ENCODE measurements around the gene ZBTB7B. TPM values are rescaled to one million over a fixed set of nuclear protein-coding genes. Genes with fewer than 3 reads are reported as not detected.

The ZBTB7B gene
- total and polyA plus RNA-seq, 9 of the 15 experiments (the other 6 are each of a cell fraction or from before 2014, with no cell fraction given): 0.04 to 46.5 (median 15.2) TPM

DNA sequence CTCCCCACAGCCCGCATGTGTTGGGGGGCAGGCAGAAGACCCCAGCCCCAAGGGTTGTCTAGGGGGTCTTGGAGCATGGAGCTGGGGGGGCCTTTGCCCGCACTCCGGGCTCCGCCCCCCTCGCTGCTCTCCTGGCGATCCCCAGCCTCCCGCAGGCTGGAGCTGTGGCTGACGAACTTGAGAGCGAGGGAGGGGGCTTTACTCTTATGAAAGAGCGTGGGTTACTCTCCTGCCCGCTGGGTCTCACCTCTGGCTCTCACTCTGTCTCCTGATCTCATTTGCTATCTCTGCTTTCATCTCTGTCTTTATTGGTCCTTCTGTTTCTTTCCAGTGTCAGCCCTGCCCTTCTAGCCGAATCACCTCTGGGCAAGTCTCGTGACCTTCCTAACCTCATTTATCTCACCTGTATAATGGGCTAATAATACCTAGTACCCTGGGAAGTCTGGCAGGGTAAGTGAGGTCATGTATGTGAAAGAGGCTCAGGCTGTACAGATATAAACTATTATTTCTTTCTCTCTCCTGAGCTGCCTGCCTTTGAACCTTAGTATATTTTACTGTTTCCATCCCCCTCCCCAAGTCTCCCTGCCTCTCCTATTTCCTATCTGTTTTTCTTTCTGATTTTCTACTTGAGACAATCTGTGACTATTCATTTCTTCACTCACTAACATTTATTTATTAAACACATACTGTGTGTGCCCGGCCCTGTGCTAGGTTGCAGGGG lies 61.7 kb downstream of the ZBTB7B start (continued):
- TF ChIP-seq SRSF3 (IDR thresholded peaks at IDR 0.05; ENCODE audit: insufficient read depth, low read length): no peak
- TF ChIP-seq, protein P1, sequence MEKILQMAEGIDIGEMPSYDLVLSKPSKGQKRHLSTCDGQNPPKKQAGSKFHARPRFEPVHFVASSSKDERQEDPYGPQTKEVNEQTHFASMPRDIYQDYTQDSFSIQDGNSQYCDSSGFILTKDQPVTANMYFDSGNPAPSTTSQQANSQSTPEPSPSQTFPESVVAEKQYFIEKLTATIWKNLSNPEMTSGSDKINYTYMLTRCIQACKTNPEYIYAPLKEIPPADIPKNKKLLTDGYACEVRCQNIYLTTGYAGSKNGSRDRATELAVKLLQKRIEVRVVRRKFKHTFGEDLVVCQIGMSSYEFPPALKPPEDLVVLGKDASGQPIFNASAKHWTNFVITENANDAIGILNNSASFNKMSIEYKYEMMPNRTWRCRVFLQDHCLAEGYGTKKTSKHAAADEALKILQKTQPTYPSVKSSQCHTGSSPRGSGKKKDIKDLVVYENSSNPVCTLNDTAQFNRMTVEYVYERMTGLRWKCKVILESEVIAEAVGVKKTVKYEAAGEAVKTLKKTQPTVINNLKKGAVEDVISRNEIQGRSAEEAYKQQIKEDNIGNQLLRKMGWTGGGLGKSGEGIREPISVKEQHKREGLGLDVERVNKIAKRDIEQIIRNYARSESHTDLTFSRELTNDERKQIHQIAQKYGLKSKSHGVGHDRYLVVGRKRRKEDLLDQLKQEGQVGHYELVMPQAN (IDR thresholded peaks at IDR 0.05; ENCODE audit: borderline replicate concordance): peak; percentile 67; the same call in 1 of the 2 replicates
- TF ChIP-seq, protein P2, sequence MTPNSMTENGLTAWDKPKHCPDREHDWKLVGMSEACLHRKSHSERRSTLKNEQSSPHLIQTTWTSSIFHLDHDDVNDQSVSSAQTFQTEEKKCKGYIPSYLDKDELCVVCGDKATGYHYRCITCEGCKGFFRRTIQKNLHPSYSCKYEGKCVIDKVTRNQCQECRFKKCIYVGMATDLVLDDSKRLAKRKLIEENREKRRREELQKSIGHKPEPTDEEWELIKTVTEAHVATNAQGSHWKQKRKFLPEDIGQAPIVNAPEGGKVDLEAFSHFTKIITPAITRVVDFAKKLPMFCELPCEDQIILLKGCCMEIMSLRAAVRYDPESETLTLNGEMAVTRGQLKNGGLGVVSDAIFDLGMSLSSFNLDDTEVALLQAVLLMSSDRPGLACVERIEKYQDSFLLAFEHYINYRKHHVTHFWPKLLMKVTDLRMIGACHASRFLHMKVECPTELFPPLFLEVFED (CRISPR knock-in tag; conservative IDR thresholded peaks at IDR 0.05): no peak
- no peak for TF ChIP-seq MBD2 (IDR thresholded peaks at IDR 0.05; ENCODE audit: borderline replicate concordance, low read depth)
- TF ChIP-seq HLTF (IDR thresholded peaks at IDR 0.05): no peak
- TF ChIP-seq SOX6 (IDR thresholded peaks at IDR 0.05): no peak
- TF ChIP-seq HNRNPLL (IDR thresholded peaks at IDR 0.05; ENCODE audit: low read depth, low read length, poor library complexity, severe bottlenecking): no peak
- 0 out of 2 replicates have a peak, but pooled peaks have one; percentile 25 for TF ChIP-seq ZEB2 (IDR thresholded peaks at IDR 0.05)
- TF ChIP-seq FOXK1 (CRISPR knock-in tag; IDR thresholded peaks at IDR 0.05; ENCODE audit: borderline replicate concordance): no peak
- no peak for TF ChIP-seq FOXA3 (CRISPR knock-in tag; conservative IDR thresholded peaks at IDR 0.05 in 1 of 2, IDR thresholded peaks at IDR 0.05 in 1 of 2)
- TF ChIP-seq, protein P3, sequence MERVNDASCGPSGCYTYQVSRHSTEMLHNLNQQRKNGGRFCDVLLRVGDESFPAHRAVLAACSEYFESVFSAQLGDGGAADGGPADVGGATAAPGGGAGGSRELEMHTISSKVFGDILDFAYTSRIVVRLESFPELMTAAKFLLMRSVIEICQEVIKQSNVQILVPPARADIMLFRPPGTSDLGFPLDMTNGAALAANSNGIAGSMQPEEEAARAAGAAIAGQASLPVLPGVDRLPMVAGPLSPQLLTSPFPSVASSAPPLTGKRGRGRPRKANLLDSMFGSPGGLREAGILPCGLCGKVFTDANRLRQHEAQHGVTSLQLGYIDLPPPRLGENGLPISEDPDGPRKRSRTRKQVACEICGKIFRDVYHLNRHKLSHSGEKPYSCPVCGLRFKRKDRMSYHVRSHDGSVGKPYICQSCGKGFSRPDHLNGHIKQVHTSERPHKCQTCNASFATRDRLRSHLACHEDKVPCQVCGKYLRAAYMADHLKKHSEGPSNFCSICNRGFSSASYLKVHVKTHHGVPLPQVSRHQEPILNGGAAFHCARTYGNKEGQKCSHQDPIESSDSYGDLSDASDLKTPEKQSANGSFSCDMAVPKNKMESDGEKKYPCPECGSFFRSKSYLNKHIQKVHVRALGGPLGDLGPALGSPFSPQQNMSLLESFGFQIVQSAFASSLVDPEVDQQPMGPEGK (CRISPR knock-in tag; IDR thresholded peaks at IDR 0.05; ENCODE audit: borderline replicate concordance): no peak
- no peak for TF ChIP-seq ZNF311 (CRISPR knock-in tag; IDR thresholded peaks at IDR 0.05)
- TF ChIP-seq CHCHD3 (CRISPR knock-in tag; IDR thresholded peaks at IDR 0.05): no peak
- TF ChIP-seq ELF4 (CRISPR knock-in tag; IDR thresholded peaks at IDR 0.05): no peak
- no peak for TF ChIP-seq ELF1 (tag; IDR thresholded peaks at IDR 0.05)
- TF ChIP-seq MTA1 (IDR thresholded peaks at IDR 0.05; ENCODE audit: borderline replicate concordance): peak; percentile 62; the same call in 1 of the 2 replicates
- TF ChIP-seq RBFOX2 (IDR thresholded peaks at IDR 0.05; ENCODE audit: low read depth, low read length): no peak
- no peak for TF ChIP-seq SREBF2 (CRISPR knock-in tag; IDR thresholded peaks at IDR 0.05)
- TF ChIP-seq, protein P4, sequence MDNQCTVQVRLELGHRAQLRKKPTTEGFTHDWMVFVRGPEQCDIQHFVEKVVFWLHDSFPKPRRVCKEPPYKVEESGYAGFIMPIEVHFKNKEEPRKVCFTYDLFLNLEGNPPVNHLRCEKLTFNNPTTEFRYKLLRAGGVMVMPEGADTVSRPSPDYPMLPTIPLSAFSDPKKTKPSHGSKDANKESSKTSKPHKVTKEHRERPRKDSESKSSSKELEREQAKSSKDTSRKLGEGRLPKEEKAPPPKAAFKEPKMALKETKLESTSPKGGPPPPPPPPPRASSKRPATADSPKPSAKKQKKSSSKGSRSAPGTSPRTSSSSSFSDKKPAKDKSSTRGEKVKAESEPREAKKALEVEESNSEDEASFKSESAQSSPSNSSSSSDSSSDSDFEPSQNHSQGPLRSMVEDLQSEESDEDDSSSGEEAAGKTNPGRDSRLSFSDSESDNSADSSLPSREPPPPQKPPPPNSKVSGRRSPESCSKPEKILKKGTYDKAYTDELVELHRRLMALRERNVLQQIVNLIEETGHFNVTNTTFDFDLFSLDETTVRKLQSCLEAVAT (IDR thresholded peaks at IDR 0.05): peak in 1 of 2 experiments; percentile 37; a peak in 1 of 4 replicates
- no peak for TF ChIP-seq NONO (IDR thresholded peaks at IDR 0.05; ENCODE audit: low read depth in 2 of 2, low read length in 1 of 2)
- TF ChIP-seq TBL1XR1 (IDR thresholded peaks at IDR 0.05; ENCODE audit: low read length in 2 of 2): no peak
- TF ChIP-seq MCM2 (IDR thresholded peaks at IDR 0.05; ENCODE audit: low read depth): no peak
- TF ChIP-seq TAL1 (IDR thresholded peaks at IDR 0.05): no peak

All from K562 (cell line).